DMS114 treated with DMSO at 0.1 percent for 48 hours (cell line): ENCODE results near the gene PSMF1.

Experiments used
- DNase-seq: peaks from one replicate; lab custom pipeline; 2025; ENCODE audit not compliant: unreplicated experiment; lab: John Stamatoyannopoulos, UW

The PSMF1 gene

DNA sequence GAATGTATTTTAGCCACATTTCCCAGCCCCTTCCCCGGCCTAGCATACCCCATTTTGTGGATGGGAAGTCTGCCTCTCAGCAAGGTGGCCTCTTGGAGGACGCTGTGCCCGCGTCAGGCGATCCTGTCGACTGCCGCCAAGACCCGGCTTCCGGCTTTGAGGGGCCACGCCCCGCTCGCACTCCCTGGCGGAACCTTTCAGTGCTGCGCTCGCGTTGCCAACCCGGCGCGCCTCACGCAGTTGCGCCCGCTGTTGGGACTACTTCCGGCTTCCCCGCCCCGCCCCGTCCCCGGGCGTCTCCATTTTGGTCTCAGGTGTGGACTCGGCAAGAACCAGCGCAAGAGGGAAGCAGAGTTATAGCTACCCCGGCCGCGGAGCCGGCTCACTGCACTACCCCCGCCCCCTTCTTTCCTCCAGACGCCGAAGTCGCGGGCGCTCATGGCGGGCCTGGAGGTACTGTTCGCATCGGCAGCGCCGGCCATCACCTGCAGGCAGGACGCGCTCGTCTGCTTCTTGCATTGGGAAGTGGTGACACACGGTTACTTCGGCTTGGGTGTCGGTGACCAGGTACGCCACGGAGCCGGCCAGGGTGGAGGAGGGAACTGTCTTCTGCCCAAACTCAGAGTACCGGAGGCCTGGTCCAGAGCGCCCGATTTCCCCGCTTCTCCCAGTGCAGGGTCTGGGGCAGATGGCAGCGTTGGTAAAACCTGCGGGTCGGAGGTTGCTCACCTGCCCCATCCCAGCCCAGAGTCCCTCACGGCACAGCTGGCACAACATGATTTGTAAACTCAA lies at the start of gene PSMF1:
TSS of gene PSMF1 (plus strand) at position 267 of the 792 bp plus-strand sequence. CDS start at position 439, 172 bp downstream.
- DNase-seq, result peak; percentile 79

DNA sequence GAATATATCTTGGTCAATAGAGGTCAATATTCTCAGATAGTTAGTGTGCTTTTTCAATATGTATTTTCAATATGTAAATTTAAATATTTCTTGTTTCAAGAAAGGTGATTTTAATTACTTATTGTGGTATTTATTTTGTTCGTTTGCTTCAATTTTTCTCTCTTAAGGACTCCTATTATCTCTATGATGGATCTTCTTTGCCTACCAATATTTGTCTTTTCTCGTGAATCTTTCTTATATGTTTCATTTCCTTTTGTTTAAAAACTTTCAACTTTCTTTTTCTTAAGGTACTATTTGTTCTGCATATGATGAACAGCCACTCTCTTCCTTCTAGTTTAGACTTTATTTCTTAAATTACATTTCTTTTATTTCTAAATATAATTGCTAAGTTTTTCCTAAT lies 46.1 kb upstream of the PSMF1 start:
- DNase-seq, result no peak

DNA sequence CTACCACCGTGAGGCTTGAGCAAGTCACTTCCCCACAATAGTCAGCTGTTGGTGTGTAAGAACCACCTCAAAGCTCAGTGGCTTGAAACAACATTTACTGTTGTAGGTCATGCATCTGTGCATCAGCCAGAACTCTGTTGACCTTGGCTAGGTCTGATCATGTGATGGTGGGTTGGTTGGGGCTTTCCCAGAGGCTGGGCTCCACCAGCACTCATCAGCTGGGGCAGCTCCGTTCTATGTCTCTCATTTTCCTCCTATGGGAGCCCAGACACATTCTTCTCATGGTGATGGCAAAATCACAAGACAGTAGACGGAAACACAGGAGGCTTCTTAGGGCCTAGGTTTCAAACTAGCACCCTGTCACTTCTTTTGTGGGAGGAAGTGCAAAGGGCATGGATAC lies 42.8 kb upstream of the PSMF1 start:
- DNase-seq, result no peak

DNA sequence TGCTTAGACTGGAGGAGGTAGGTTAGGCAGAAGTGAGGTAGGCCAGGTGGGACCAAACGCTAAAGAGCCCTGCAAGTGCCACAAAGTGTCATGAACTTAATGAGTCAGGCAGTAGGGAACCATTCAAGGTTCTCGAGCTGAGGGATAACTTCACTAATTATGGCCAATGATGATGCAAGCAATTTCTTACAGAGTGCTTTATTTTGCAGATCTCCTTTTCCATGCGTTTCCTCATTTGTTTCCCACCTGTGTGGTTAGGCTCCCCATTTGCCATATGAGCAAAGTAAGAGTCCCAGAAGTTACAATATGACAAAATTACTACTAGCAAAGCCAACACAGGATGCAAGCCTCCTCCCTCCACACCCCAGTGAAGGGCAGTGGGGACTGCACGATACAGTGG lies 36.5 kb upstream of the PSMF1 start:
- no peak for DNase-seq

DNA sequence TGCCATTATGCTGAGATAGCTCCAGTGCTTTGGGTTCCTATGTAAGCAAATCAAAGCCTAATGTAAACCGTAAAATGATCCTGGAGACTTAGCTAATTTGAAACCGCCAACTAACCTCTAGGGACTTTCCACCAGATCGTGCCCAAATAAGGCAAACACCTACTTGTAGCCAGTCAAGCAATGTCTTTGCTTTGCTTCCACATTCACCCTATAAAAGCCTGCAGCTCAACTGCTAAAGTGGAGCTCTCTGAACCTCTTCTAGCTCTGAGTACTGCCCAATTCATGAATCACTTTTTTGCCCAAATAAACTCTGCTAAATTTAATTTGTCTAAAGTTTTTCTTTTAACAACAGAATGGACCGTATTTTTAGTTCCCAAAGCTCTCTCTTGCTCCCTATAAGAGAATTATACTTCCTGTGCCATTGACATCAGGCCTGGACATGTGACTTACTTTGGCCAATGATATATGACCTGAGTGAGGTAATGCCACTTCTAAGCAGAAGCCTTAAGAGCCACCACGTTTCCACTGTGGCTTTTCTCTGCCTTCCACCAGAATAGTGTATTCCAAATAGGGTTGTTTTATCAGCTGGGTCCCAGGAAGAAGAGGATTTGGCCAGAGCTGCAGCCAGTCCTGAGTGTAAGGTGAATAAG lies 34.8 kb upstream of the PSMF1 start:
- no peak for DNase-seq

DNA sequence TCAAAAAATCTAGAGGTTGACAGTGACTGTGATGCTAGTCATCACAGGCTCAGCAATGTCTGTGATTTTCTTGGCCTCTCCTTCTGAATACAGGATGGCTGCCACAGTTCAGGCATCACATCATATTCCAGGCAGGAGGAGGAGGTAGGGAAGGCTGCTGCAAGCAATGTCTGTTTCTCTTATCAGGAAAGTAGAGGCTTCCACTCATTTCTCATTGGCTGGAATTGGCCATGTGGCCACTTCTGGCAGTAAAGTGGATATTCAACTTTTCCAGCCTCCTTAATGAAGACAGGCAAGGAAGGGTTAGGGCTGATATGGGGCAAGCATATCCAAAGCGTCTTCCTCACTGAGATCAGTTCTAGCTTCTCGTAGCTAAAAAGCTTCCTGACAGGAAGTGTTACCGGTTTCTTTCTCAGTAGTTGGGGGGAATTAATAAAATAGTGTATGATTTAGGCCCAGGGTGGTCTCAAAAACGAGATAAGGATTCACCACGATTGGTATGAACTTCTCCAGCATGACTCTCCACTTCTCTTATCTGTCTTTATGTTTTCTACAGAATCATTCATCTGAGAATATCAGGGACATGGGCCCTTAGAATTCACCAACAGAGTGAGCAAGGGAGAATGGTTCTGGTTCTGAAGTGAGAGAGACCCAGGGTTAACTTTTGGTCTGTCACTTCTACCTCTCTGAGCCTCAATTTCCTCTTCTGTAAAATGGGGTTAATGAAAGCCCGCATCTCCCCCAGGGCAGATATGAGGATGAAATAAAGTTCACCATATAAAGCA lies 32.7 kb upstream of the PSMF1 start:
- DNase-seq, result no peak

GRCh38 chr20:1086277-1087213 lies 31.9 kb upstream of the PSMF1 start:
- DNase-seq, result no peak

GRCh38 chr20:1087311-1087905 lies 31.0 kb upstream of the PSMF1 start:
- no peak for DNase-seq

DNA sequence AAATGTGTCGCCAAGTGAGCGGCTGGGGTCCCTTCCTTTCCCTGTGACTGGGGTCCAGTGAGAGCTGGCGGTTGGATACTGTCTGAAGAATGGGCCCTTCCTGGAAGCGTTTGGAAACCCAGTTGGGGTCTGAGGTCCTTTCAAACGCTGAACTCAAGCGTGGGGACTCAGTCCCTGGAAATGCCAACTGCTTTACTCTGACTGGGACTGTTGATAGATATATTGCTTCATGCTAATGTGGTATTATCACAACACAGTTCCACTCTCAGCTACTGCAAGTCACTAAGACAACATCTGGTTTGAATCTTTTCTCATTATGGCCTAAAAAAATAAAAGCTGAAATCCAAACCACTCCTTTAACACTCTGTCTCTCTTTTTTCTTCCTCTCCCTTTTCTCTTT lies 23.7 kb upstream of the PSMF1 start:
- no peak for DNase-seq

DNA sequence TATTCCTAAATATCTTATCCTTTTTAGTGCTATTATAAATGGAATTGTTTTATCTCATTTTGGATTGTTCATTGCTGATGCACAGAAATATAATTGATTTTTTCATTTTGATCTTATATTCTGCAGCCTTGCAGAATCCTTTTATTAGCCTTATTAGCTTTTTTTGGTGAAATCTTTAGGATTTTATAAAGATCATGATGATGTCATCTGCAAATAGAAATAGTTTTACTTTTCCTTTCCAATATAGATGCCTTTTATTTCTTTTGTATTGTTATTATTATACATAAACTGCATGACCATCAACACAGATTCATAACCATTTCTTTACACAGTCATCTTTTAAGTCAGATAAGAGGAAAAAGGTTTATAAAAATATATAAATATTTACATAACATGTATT lies 16.9 kb upstream of the PSMF1 start:
- DNase-seq, result no peak

DNA sequence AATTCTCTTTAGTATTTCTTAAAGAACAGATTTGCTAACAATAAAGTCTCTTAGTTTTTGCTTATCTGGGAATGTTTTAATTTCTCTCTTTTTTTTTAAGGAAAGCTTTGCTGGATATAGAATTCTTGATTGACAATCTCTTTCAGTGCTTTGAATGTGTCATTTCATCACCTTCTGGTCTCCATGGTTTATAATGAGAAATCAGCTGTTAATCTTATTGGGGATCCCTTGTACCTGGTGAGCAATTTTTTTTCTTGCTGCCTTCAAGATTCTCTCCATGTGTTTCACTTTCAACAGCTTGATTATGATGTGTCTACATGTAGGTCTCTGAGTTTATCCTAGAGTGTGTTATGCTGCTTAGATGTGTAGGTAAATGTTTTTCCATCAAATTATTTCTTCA lies 16.4 kb upstream of the PSMF1 start:
- DNase-seq, result no peak

DNA sequence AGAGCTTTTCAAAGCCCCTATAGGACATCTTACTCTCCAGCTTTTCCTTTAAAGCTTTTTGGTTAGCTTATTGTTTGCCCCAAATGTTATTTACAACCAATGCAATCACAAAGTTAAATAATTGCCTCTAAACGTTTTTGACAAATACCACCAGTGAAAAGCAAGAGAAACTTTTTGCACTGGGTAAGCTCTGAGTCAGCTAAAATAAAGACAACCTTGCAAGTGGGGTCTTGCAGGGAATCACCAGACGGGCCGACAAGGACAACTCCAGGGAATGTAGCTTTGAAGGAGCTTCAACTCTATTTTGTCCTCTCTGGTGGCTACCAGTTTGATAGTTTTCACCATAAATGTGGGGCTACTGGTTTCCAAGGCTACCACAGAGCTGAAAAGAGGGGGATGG lies 14.7 kb upstream of the PSMF1 start:
- no peak for DNase-seq

DNA sequence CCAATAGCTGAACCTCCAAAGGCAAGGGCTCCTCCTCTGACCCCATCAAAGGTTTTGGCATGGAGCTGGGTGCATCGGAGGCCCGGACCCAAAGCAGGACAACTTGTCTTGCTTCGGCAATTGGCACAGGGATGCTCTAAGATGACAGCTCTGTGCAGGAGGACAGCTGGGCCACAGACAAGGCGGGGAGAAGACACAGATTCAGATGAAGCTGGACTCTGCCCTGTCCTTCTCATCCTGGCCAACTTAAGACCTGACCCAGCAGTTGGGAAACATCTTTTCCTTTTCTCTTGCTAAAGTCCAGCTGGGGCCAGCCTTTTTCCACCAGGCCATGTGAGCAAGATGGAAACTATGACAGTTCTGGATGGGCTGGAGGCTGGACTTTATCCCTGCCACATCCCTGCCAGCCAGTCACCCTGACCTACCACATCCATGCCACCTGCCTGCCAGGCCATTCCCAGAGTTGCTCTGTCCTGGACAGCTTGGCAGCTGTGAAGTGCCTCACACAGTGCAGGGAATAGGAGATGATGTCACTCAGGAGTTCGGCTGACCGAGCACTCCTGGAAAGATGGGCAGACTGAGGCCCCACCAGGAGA lies 12.7 kb upstream of the PSMF1 start:
- DNase-seq, result no peak

DNA sequence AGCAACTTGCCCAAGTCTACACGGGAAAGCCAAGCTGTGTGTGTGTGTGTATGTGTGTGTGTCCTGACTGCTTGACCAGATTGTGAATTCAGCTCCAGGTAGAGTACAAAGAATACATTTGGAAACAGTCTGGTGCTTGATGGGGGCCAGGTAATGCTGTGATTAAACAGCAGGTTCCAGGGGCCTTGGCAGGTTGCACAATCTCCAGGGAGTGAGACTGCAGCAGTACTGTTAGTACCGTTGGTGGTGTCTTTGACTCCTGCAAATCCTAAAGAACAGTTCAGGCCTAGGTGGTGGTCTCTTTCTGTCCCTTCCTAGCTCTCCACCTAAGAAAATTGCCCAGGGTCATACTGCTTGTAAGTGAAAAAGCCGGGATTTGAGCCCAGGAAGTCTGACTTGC lies 11.2 kb upstream of the PSMF1 start:
- no peak for DNase-seq

DNA sequence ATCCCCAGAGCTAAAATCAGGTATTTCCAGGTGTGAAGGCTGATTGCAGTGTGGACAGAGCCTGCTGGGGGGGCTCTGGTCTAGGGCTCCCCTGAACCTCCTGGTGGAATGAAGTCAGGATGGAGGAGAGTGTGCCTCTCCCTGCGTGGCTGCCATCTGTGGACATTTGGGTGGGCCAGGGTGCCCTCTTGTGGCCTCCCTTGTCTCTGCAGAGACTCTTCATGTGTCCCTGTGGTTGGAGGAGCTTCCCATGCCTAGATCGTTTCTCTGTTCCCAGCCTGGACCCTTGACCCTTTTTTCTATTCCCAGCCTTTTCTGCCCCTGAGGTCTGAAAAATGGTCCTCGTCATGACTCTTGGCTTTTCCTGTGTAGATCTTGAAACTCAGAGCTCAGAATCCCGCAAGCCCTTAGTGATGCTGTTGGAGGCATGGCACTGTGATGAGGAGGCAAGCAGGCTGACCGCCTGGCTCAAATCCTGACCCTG lies 9.9 kb upstream of the PSMF1 start:
- DNase-seq, result peak; percentile 23

DNA sequence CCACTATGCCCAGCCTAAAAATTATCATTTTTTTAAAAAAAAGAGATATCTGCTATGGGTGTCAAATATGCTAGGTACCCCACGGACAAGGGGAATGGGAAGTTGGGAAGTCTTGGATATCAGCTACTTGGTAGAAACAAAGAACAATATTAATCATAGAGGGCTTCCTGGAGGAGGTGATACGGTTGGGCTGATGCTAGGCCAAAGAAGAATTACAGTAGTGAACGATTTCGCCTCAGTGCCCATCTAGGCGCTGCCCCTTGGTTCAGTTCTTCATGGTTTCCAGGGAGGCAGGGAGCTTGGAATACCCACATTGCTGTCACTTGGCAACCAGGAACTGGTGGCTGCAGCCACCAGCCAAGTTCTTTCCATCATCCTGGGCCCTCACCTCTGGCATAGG lies 5.5 kb upstream of the PSMF1 start:
- no peak for DNase-seq

DNA sequence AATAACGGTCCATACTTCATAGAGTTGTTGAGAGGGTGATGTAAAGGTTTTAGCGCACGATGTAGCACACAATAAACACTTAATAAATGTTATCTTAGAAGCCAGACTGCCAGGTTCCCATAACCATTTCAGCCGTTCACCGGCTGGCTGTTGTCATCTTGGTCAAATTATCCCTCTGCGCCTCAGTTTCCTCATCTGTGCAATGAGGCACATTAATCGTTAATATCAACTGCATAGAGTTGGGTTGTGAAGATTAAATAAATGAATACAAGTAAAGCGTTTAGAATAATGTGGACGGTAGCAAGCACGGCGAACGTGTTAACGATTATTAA lies 432 bp upstream of the PSMF1 start:
- DNase-seq, result no peak

- no peak for DNase-seq
Observed at GRCh38 chr20:1119128-1119505, 715 bp downstream of the PSMF1 start.

- DNase-seq, result no peak
Observed at GRCh38 chr20:1119524-1119923, 1.1 kb downstream of the PSMF1 start.

GRCh38 chr20:1121429-1121828 lies 3.0 kb downstream of the PSMF1 start:
- no peak for DNase-seq
